ENCODE measurements around the gene MTO1.
"Not testable (repeated sequence)": the region's sequence is repeated elsewhere in the genome, so short reads cannot be mapped to it uniquely, and the experiment has no call there.

MTO1 gene

DNA sequence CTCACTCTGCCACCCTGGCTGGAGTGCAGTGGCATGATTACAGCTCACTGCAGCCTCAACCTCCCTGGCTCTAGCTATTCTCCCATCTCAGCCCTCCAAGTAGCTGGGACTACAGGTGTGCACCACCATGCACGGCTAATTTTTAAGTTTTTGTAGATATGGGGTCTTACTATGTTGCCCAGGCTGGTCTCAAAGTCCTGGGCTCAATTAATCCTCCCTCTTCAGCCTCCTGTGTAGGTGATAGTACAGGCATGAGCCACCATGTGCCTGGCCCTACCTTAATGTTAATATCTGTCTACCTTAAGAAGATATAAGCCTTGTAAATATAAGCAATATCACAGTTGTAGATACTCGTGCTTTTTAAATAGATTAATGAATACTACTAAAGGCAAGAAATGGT, 42.6 kb downstream of the MTO1 start:
- DNase-seq: no peak

DNA sequence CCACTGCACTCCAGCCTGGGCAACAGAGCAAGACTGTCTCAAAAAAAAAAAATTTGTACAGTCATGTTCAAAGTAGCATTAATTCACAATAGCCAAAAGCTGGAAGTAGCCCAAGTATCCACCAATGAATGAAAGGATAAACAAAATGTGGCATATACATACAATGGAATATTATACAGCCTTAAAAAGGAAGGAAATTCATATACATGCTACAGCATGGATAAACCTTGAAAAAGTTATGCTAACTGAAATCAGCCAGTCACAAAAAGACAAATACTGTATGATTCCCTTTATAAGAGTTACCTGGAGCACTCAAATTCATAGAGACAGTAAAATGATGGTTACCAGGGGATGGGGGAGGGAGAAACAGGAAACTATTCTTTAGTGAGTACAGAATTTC, 43.6 kb downstream of the MTO1 start:
- DNase-seq: no peak

- not testable (repeated sequence) for DNase-seq
Measured at GRCh38 chr6:73505705-73506104, 44.2 kb downstream of the MTO1 start.

- DNase-seq: no peak
Measured at GRCh38 chr6:73506246-73506645, 44.7 kb downstream of the MTO1 start.

- DNase-seq: no peak
Measured at GRCh38 chr6:73508776-73509175, 47.2 kb downstream of the MTO1 start.

GRCh38 chr6:73509851-73510250, 48.3 kb downstream of the MTO1 start:
- DNase-seq: no peak

- no peak for DNase-seq
Measured at GRCh38 chr6:73511796-73512195, 50.3 kb downstream of the MTO1 start.

DNA sequence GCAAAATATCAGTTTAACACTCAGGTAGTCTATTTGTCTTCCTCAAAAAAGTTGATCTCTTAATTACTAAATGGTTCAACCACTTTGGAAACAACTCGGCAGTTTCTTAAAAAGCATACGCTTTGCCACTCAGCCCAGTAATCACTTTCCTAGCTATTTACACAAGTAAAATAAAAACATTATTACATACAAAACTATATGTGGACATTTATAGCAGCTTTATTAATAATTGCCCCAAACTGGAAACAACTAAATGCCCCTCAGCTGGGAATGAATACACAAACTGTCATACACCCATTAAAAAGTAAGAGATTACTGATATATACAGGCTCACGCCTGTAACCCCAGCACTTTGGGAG, 51.9 kb downstream of the MTO1 start:
- DNase-seq: no peak

GRCh38 chr6:73514746-73515110, 53.2 kb downstream of the MTO1 start:
- no peak for DNase-seq

GRCh38 chr6:73515204-73515655, 53.7 kb downstream of the MTO1 start:
- no peak for DNase-seq

DNA sequence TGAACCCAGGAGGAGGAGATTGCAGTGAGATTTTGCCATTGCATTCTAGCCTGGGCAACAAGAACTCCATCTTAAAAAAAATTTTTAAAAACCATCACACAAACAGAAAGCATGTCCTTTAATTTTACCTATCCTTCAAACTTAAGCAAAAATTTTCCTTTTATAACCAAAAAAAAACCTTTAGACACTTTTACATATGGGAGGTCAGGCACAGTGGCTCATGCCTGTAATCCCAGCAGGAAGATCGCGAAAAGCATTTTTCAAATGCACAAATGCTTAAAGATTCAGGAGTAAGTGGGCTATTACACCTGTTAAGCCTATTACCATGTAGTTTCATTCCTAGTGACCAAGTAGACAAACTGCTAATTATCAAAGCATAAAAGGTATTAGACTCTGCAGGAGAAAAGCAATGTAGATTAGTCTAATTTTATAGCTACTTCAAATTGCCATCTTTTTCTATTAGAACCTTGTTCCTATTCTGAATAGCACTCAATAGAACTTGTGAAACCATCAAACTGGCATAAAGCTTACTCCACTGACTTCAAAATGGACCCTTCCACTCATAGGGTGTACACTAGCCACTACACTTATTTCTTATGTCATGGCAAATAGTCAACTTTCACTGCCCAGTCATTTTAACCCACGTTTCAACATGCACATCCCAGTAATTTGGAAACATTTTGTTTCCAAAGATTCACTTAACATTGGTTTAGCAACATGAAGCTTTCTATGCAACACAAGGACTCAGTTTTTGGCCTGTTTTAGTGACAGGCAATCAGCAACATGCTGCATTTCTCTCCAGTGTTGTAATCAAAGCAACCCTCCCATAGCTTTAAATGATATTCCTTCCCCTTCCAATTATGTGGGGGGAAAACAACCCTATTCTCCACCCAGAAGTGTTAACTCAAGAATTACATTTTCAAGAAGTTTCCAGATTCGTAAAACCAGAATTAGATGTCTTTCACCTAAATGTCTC, 55.3 kb downstream of the MTO1 start:
- DNase-seq: no peak

DNA sequence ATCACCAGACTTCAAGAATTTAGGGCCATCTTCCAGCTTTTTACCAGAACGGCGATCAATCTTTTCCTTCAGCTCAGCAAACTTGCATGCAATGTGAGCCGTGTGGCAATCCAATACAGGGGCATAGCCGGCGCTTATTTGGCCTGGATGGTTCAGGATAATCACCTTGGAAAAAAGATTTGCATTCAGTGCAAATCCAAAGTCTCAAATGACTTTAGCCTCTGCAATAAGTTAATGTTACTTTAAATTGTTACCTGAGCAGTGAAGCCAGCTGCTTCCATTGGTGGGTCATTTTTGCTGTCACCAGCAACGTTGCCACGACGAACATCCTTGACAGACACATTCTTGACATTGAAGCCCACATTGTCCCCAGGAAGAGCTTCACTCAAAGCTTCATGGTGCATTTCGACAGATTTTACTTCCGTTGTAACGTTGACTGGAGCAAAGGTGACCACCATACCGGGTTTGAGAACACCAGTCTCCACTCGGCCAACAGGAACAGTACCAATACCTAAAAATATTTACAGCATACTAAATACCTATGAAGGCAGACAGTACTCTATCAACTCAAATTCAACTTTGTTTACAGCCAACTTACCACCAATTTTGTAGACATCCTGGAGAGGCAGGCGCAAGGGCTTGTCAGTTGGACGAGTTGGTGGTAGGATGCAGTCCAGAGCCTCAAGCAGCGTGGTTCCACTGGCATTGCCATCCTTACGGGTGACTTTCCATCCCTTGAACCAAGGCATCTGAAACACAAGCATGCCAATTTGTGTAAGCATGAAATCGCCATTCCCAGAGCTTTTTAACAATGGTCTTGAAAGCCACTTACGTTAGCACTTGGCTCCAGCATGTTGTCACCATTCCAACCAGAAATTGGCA, 56.8 kb downstream of the MTO1 start:
- DNase-seq: not testable (repeated sequence)

DNA sequence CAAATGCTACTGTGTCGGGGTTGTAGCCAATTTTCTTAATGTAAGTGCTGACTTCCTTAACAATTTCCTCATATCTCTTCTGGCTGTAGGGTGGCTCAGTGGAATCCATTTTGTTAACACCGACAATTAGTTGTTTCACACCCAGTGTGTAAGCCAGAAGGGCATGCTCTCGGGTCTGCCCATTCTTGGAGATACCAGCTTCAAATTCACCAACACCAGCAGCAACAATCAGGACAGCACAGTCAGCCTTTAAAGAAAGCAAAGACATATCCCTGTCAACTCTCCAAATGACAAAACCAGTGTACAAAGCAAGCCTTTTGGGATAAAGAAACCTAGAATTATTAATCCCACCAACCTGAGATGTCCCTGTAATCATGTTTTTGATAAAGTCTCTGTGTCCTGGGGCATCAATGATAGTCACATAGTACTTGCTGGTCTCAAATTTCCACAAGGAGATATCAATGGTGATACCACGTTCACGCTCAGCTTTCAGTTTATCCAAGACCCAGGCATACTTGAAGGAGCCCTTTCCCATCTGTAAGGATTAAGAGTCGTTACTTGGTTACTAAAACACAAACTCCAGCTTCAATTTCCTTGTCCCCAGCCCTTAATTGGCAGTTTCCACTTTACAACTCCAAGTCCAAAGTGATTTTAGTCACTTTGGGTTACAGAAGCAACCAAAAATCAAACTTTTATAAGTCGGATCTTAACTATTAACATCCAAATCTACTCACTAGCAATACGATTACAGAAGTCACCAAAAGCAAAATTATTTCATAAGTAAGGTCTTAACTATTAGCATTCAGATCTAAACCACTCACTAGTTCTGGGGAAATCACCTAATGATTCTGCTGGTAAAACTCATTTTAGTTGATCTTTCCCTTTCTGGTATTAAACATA, 57.7 kb downstream of the MTO1 start:
- not testable (repeated sequence) for DNase-seq

- peak; percentile 27 for DNase-seq
Measured at GRCh38 chr6:73519926-73520687, 58.6 kb downstream of the MTO1 start.

- DNase-seq: peak; percentile 98
Measured at GRCh38 chr6:73520688-73521350, 59.3 kb downstream of the MTO1 start, which contains the start of gene EEF1A1. Gene EEF1A1, minus strand, starts transcription at chr6:73521032. Its CDS starts 1,006 bp downstream, at chr6:73520026.

GRCh38 chr6:73521351-73521985, 59.9 kb downstream of the MTO1 start:
- peak; percentile 48 for DNase-seq

DNA sequence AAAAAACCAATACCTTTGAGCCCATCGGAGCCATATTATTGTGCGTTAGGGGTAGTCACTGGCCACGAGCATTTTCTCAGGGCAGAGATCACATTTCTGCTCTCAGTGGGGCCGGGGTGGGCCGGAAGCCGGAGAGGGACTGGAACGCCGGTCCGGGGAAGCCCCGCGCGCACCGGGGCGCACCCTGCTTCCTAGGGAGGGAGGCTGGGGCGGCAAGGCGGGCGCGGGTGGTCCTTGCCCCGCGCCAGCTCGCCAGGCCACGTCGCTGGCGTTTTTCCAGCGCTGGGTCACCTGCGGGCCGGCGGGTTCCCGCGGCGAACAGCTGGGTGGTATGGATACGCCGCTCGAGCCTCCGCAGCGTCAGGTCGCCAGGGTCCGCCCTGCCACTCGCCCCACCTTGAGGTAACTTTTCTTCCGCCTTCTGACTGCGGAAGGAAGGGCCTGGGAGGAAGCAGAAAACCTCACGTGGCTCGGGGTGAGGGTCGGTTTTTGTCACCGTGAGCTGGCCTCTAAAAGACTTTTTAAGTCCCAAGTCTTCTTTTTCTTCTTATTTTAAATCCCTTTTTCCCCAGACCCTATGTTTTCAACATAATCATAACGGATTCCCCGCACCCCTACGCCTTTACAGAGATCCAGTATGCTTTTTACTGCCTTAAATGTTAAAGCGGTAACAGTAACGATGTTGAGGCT, 62.0 kb downstream of the MTO1 start:
- no peak for DNase-seq

DNA sequence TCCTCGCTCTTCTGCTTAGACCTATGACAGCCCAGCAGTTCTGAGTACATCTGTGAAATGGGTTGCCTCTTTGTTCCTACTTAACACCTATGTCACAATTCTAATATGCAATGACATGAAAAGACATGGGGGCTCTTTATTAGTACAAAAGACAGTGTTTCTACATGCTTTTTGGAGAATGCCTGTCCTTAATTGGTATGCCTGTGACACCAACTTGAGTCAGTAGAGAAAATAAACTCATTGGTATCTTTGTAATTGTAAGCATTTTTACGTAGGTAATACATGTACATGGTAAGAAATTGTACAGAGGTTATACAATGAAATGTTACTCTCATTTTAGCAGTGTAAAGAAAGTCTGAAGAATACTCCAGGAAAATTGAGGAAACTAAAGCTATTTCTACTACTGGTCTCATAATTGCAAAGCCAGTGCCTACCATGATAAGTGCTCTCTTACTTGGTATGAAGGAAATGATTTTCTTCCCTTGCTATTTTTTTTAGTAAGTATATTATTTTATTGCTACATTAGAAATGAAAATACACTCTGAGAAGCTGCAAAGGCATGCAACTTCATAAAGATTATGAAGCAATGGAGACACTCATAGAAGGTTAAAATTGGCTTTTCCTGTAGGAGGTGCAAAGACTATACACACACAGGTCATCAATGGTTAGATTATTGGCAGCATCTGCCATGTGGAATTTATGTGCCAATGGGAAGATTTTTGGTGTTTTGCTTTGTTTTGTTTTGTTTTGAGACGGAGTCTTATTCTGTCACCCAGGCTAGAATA, 64.2 kb downstream of the MTO1 start:
- DNase-seq: no peak

DNA sequence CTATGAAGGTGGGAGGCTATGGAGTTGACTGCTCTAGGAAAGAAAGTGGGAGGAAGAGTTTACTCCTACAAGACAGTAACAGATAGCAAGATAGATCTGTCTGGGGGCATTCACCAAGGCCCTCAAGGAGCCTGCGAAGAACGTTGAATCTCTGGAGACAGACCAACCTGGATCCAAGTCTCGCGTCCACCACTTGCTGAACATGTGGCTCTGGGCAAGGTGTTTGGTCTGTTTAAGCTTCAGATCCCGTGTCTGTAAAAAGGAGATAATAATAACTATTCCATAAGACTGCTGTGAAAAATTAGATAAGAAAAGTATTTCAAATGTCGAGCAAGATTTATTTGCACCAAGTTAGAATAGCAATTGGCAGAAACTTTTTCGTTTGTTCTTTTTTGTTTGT, 67.4 kb downstream of the MTO1 start:
- DNase-seq: no peak
